Gastroesophageal sphincter (tissue), 4 donors: ENCODE data around the gene MYLK. TPM values are rescaled to one million over a fixed set of nuclear protein-coding genes. Genes with fewer than 3 reads are reported as not detected.

ENCODE experiments used
- ATAC-seq: fragments of 150-250 bp; one replicate; pipeline ENCODE4 v1.9.1; 2016; ENCODE audit warnings: mild to moderate bottlenecking, moderate library complexity
- H3K27ac ChIP-seq, 4 donors: fragments of 200-600 bp; sonication (generic) in 3 of 4; 1 replicate in 3 of 4; 2 replicates in 1 of 4; pipeline ENCODE4 v1.5.1; 2016 to 2019
- H3K27me3 ChIP-seq: fragments of 200-600 bp; sonication (generic); one replicate; pipeline ENCODE4 v1.5.1; 2019
- H3K36me3 ChIP-seq, 2 donors: fragments of 200-600 bp; sonication (generic); one replicate each; pipeline ENCODE4 v1.5.1; 2019; ENCODE audit warnings: control low read depth in 1 of 2
- H3K4me1 ChIP-seq, 3 donors: fragments of 200-600 bp; sonication (generic); 1 replicate in 2 of 3; 2 replicates in 1 of 3; pipeline ENCODE4 v1.5.1; 2016 to 2019; ENCODE audit warnings: control low read depth in 2 of 3
- H3K4me3 ChIP-seq, 2 donors: fragments of 200-600 bp; sonication (generic); one replicate each; pipeline ENCODE4 v1.5.1; 2019; ENCODE audit warnings: mild to moderate bottlenecking in 1 of 2, moderate library complexity in 1 of 2
- H3K9me3 ChIP-seq, 3 donors: fragments of 200-600 bp; sonication (generic); one replicate each; pipeline ENCODE4 v1.5.1; 2017 to 2019; ENCODE audit warnings: control low read depth in 2 of 3
- EP300 ChIP-seq: sonication (generic); formaldehyde crosslinking; IDR thresholded peaks from one replicate; pipeline ENCODE4 v1.6.1; 2017; ENCODE audit warnings: antibody characterized with exemption, mild to moderate bottlenecking
- POLR2A ChIP-seq, 2 donors: fragments of 450-650 bp; IDR thresholded peaks; one replicate each; pipeline ENCODE4 v1.6.1; 2017; ENCODE audit warnings: antibody characterized with exemption in 2 of 2, mild to moderate bottlenecking in 2 of 2, moderate library complexity in 1 of 2
- POLR2AphosphoS5 ChIP-seq: sonication (generic); formaldehyde crosslinking; IDR thresholded peaks from one replicate; pipeline ENCODE4 v1.6.1; 2017; ENCODE audit warnings: antibody characterized with exemption
- WGBS, 2 donors: methylation state at CpG; one replicate each; pipeline ENCODE4 v1.1.5; 2018; ENCODE audit warnings: low coverage in 1 of 2; 5-methylcytosine and 5-hydroxymethylcytosine counted together
- total RNA-seq, 4 donors: library from RNA; depleted of rRNA; stranded (reverse); fragments of >200 nt; gene quantifications; one replicate each; pipeline ENCODE4 v1.1.0, GENCODE V29; 2016
- TF ChIP-seq, protein P1 (sequence below), 4 experiments: fragments of 200-600 bp in 2 of 4; fragments of 450-650 bp in 2 of 4; sonication (generic) in 1 of 4; IDR thresholded peaks; one replicate each; pipeline ENCODE4 v1.5.1; 2017 to 2019; ENCODE audit warnings: antibody characterized with exemption in 4 of 4, mild to moderate bottlenecking in 2 of 4, moderate library complexity in 2 of 4

MYLK gene
- total RNA-seq, 4 donors from 2014 or later = 1,558 to 2,522 (median 2,261) TPM

DNA sequence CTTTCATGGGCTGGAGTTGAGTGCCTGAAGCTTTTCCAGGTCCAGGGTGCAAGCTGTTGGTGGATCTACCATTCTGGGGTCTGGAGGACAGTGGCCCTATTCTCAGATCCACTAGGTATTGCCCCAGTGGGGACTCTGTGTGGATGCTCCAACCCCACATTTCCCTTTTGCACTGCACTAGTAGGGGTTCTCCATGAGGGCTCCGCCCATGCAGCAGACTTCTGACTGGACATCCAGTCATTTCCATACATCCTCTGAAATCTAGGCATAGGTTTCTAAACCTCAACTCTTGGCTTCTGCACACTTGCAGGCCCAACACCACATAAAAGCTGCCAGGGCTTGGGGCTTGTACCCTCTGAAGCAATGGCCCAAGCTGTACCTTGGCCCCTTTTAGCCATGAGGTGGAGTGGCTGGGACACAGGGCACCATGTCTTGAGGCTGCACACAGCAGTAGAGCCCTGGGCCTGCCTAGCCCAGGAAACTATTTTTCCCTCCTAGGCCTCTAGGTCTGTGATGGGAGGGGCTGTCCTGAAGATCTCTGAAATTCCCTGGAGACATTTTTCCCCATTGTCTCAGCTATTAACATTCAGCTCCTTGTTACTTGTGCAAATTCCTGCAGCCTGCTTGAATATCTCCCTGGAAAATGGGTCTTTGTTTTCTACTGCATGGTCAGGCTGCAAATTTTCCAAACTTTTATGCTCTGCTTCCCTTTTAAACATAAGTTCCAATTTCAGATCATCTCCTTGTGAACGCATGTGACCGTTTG lies 293.3 kb downstream of the MYLK start:
- H3K4me1 ChIP-seq = peaks cover 0 to 20% (median 5%) of the 10 kb centered on the region in 3 donors
- H3K27me3 ChIP-seq = no peaks in the 10 kb centered on the region
- H3K9me3 ChIP-seq = no peaks in the 10 kb centered on the region
- H3K36me3 ChIP-seq = peaks cover 0 to 7% of the 10 kb centered on the region in 2 donors
- 83 to 89% methylated on average over 2 of the region's 3 CpGs for WGBS, 2 donors
- H3K4me3 ChIP-seq = no peak overlapping the region
- no peak for TF ChIP-seq EP300
- TF ChIP-seq, protein P1, sequence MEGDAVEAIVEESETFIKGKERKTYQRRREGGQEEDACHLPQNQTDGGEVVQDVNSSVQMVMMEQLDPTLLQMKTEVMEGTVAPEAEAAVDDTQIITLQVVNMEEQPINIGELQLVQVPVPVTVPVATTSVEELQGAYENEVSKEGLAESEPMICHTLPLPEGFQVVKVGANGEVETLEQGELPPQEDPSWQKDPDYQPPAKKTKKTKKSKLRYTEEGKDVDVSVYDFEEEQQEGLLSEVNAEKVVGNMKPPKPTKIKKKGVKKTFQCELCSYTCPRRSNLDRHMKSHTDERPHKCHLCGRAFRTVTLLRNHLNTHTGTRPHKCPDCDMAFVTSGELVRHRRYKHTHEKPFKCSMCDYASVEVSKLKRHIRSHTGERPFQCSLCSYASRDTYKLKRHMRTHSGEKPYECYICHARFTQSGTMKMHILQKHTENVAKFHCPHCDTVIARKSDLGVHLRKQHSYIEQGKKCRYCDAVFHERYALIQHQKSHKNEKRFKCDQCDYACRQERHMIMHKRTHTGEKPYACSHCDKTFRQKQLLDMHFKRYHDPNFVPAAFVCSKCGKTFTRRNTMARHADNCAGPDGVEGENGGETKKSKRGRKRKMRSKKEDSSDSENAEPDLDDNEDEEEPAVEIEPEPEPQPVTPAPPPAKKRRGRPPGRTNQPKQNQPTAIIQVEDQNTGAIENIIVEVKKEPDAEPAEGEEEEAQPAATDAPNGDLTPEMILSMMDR (IDR thresholded peaks at IDR 0.05) = no peak
- TF ChIP-seq POLR2A (IDR thresholded peaks at IDR 0.05) = no peak
- TF ChIP-seq POLR2AphosphoS5 = no peak
- no peak for ATAC-seq
- no peak overlapping the region for H3K27ac ChIP-seq

DNA sequence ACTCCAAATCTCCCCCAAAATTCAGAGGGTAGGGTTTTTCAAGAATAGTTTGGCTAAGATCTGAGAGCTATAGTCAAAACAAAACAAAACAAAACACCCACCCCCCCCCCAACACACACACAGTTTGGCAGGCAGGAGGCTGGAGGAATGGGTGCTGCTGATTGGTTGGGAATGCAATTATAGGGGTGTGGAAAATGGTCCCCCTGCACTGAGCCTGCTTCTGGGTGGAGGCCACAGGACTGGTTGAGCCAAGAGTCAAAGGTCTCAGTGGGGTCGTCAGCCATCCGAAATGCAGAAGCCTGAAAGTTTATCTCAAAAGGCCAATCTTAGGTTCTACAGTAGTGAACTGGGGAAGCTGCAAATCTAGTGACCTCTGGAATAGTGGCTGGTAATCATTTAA lies 296.7 kb downstream of the MYLK start:
- H3K4me3 ChIP-seq = no peak overlapping the region
- WGBS, 2 donors = 93 to 100% methylated on average over 2 of the region's 2 CpGs
- no peak for ATAC-seq
- no peaks in the 10 kb centered on the region for H3K9me3 ChIP-seq
- TF ChIP-seq POLR2AphosphoS5 (no peak), EP300 (no peak), POLR2A (IDR thresholded peaks at IDR 0.05) (no peak)
- TF ChIP-seq, protein P1 (IDR thresholded peaks at IDR 0.05) = no peak
- H3K27ac ChIP-seq = no peak overlapping the region
- no peaks in the 10 kb centered on the region for H3K27me3 ChIP-seq
- peaks cover 0 to 39% (median 8%) of the 10 kb centered on the region in 3 donors for H3K4me1 ChIP-seq
- H3K36me3 ChIP-seq = peaks cover 0 to 7% of the 10 kb centered on the region in 2 donors

DNA sequence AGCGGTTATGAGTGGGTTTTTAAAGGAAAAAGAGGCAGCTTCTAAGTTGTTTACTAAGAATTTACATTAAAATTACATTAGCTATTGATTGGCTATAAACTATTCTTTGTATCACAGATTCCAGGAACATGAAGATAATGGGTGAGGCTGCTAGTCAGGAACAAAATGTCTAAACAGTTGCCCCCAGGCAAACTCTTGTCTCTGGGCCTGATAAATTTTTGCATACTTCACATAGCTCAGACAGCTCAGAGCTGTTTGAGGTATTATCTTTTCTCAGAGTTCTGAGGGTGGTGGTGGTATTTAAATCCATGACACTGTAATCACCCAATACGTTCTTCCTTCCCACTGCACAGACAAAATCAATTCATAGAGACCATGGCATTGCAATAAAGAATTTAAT lies 297.2 kb downstream of the MYLK start:
- peaks cover 0 to 42% (median 8%) of the 10 kb centered on the region in 3 donors for H3K4me1 ChIP-seq
- no peaks in the 10 kb centered on the region for H3K9me3 ChIP-seq
- H3K36me3 ChIP-seq = peaks cover 0 to 7% of the 10 kb centered on the region in 2 donors
- no peaks in the 10 kb centered on the region for H3K27me3 ChIP-seq
- H3K27ac ChIP-seq = no peak overlapping the region
- no peak overlapping the region for H3K4me3 ChIP-seq
- WGBS, 2 donors = 56 to 97% methylated on average over 2 of the region's 2 CpGs
- TF ChIP-seq POLR2A (IDR thresholded peaks at IDR 0.05) = no peak
- TF ChIP-seq EP300 = no peak
- no peak for TF ChIP-seq POLR2AphosphoS5
- TF ChIP-seq, protein P1 (IDR thresholded peaks at IDR 0.05) = no peak
- no peak for ATAC-seq

DNA sequence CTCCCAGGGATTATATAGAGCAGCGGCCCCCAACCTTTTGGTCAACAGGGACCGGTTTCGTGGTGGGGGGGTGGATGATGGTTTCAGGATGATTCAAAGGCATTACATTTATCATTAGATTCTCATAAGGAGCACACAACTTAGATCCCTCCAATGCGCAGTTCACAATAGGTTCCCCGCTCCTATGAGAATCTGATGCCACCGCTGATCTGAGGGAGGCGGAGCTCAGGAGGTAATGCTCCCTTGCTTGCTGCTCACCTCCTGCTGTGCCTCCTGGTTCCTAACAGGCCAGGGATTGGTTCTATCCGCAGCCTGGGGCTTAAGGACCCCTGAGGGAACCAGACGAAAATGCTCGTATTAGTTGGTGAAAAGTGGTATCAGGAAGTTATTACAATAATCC lies 298.0 kb downstream of the MYLK start:
- H3K36me3 ChIP-seq = peaks cover 0 to 13% of the 10 kb centered on the region in 2 donors
- TF ChIP-seq POLR2AphosphoS5 = no peak
- no peak for TF ChIP-seq EP300
- TF ChIP-seq, protein P1 (IDR thresholded peaks at IDR 0.05) = no peak
- TF ChIP-seq POLR2A (IDR thresholded peaks at IDR 0.05) = no peak
- 0% methylated on average over 3 to 6 of the region's 10 CpGs for WGBS, 2 donors
- no peaks in the 10 kb centered on the region for H3K27me3 ChIP-seq
- H3K4me1 ChIP-seq = peaks cover 0 to 42% (median 8%) of the 10 kb centered on the region in 3 donors
- no peak for ATAC-seq
- H3K27ac ChIP-seq = peak overlapping the region in 3 of 4 donors; percentile 96
- H3K9me3 ChIP-seq = no peaks in the 10 kb centered on the region
- H3K4me3 ChIP-seq = peak overlapping the region; percentile 80 to 95
